Dedifferentiated amniotic fluid mesenchymal stem cell (primary cell): ENCODE results near the gene GSTT2.
"Not testable (repeated sequence)": the region's sequence is repeated elsewhere in the genome, so short reads cannot be mapped to it uniquely, and the experiment has no call there.

Experiments used
- DNase-seq: peaks from one replicate; pipeline ENCODE4 v3.0.0-alpha.2; 2016; ENCODE audit errors: extremely low spot score

The GSTT2 gene

GRCh38 chr22:23974345-23974744, 5.6 kb upstream of the GSTT2 start, which contains the start of gene DDT:
Gene DDT, minus strand, starts transcription at chr22:23974441. Its CDS starts 27 bp downstream, at chr22:23974414.
- not testable (repeated sequence) for DNase-seq

GRCh38 chr22:23974836-23975352, 5.0 kb upstream of the GSTT2 start:
- not testable (repeated sequence) for DNase-seq

- DNase-seq: not testable (repeated sequence)
Observed at GRCh38 chr22:23977304-23977703, 2.6 kb upstream of the GSTT2 start.

- not testable (repeated sequence) for DNase-seq
Observed at GRCh38 chr22:23980567-23980966, 633 bp downstream of the GSTT2 start.

- no peak for DNase-seq
Observed at GRCh38 chr22:23984430-23984829, 4.5 kb downstream of the GSTT2 start.

- not testable (repeated sequence) for DNase-seq
Observed at GRCh38 chr22:23986089-23986488, 6.2 kb downstream of the GSTT2 start.

GRCh38 chr22:23986538-23987178, 6.7 kb downstream of the GSTT2 start:
- not testable (repeated sequence) for DNase-seq

- not testable (repeated sequence) for DNase-seq
Observed at GRCh38 chr22:23989583-23990244, 9.8 kb downstream of the GSTT2 start.

GRCh38 chr22:23993080-23993479, 13.1 kb downstream of the GSTT2 start:
- DNase-seq: not testable (repeated sequence)

GRCh38 chr22:23993581-23994177, 13.7 kb downstream of the GSTT2 start:
- DNase-seq: not testable (repeated sequence)

GRCh38 chr22:23997092-23997491, 17.2 kb downstream of the GSTT2 start:
- no peak for DNase-seq

GRCh38 chr22:23999779-24000178, 19.8 kb downstream of the GSTT2 start:
- DNase-seq: not testable (repeated sequence)

- DNase-seq: no peak
Observed at GRCh38 chr22:24001314-24001713, 21.4 kb downstream of the GSTT2 start.

- DNase-seq: no peak
Observed at GRCh38 chr22:24002272-24002671, 22.3 kb downstream of the GSTT2 start.

GRCh38 chr22:24002851-24003250, 22.9 kb downstream of the GSTT2 start:
- no peak for DNase-seq

GRCh38 chr22:24003887-24004286, 24.0 kb downstream of the GSTT2 start:
- no peak for DNase-seq

- DNase-seq: no peak
Observed at GRCh38 chr22:24005201-24005600, 25.3 kb downstream of the GSTT2 start, which contains the start of gene GSTT4. Gene GSTT4, minus strand, starts transcription at chr22:24005453. Its CDS starts 97 bp downstream, at chr22:24005356.

GRCh38 chr22:24006207-24006913, 26.4 kb downstream of the GSTT2 start:
- no peak for DNase-seq

- DNase-seq: no peak
Observed at GRCh38 chr22:24006914-24007214, 26.9 kb downstream of the GSTT2 start.

- DNase-seq: no peak
Observed at GRCh38 chr22:24007253-24008021, 27.5 kb downstream of the GSTT2 start.

GRCh38 chr22:24008022-24008283, 28.0 kb downstream of the GSTT2 start:
- no peak for DNase-seq
